Measurements from ENCODE around the gene SLC17A9. TPM values are rescaled to one million over a fixed set of nuclear protein-coding genes. Genes with fewer than 3 reads are reported as not detected.

The SLC17A9 gene
- total and polyA plus RNA-seq, 12 donors = 0.17 to 69.1 (median 2.9) TPM

- intact Hi-C loops (cut with DNase I) = no loop called here
- DNase-seq = no peak
- 91 to 95% (median 92%) methylated on average over 25 to 30 of the region's 30 CpGs for WGBS, 4 donors
- no peaks in the 10 kb centered on the region for H3K4me1 ChIP-seq (replicated peaks in 1 of 2)
- TF ChIP-seq CTCF (IDR thresholded peaks at IDR 0.05) (no peak), POLR2A (IDR thresholded peaks at IDR 0.05) (no peak)
- no peak overlapping the region for H3K27ac ChIP-seq
- no peaks in the 10 kb centered on the region for H3K9me3 ChIP-seq (replicated peaks in 1 of 3)
- no peaks in the 10 kb centered on the region for H3K36me3 ChIP-seq (replicated peaks in 1 of 2)
- H3K4me3 ChIP-seq = no peak overlapping the region
- no peaks in the 10 kb centered on the region for H3K27me3 ChIP-seq
Observed at GRCh38 chr20:62962221-62962879, 9.8 kb downstream of the SLC17A9 start.

- TF ChIP-seq POLR2A (IDR thresholded peaks at IDR 0.05) (no peak), CTCF (IDR thresholded peaks at IDR 0.05) (no peak)
- Histone ChIP-seq H3K9me3 (replicated peaks in 1 of 3) (no peaks in the 10 kb centered on the region), H3K27me3 (no peaks in the 10 kb centered on the region), H3K4me1 (replicated peaks in 1 of 2) (no peaks in the 10 kb centered on the region), H3K27ac (no peak overlapping the region), H3K4me3 (no peak overlapping the region), H3K36me3 (replicated peaks in 1 of 2) (no peaks in the 10 kb centered on the region)
- WGBS, 4 donors = 85 to 93% (median 88%) methylated on average over 17 to 32 of the region's 32 CpGs
- DNase-seq = no peak
- intact Hi-C loops (cut with DNase I) = no loop called here
Observed at GRCh38 chr20:62962891-62963613, 10.5 kb downstream of the SLC17A9 start.

- no peak for TF ChIP-seq POLR2A (IDR thresholded peaks at IDR 0.05)
- TF ChIP-seq CTCF (IDR thresholded peaks at IDR 0.05) = no peak
- no peak for DNase-seq
- 80 to 93% (median 86%) methylated on average over 13 to 32 of the region's 32 CpGs for WGBS, 4 donors
- Histone ChIP-seq H3K4me1 (replicated peaks in 1 of 2) (no peaks in the 10 kb centered on the region), H3K4me3 (no peak overlapping the region), H3K27ac (no peak overlapping the region), H3K27me3 (no peaks in the 10 kb centered on the region), H3K36me3 (replicated peaks in 1 of 2) (no peaks in the 10 kb centered on the region), H3K9me3 (replicated peaks in 1 of 3) (no peaks in the 10 kb centered on the region)
- intact Hi-C loops (cut with DNase I) = no loop called here
Observed at GRCh38 chr20:62963614-62964397, 11.3 kb downstream of the SLC17A9 start.

GRCh38 chr20:62964700-62965099, 12.2 kb downstream of the SLC17A9 start:
- Histone ChIP-seq H3K36me3 (replicated peaks in 1 of 2) (no peaks in the 10 kb centered on the region), H3K4me3 (no peak overlapping the region), H3K9me3 (replicated peaks in 1 of 3) (no peaks in the 10 kb centered on the region), H3K27me3 (no peaks in the 10 kb centered on the region), H3K27ac (no peak overlapping the region), H3K4me1 (replicated peaks in 1 of 2) (no peaks in the 10 kb centered on the region)
- WGBS, 4 donors = 69 to 86% (median 80%) methylated on average over 18 to 20 of the region's 20 CpGs
- no peak for DNase-seq
- TF ChIP-seq CTCF (IDR thresholded peaks at IDR 0.05) (no peak), POLR2A (IDR thresholded peaks at IDR 0.05) (no peak)
- intact Hi-C loops (cut with DNase I) = no loop called here

Data from adrenal gland (tissue), 12 donors.